ENCODE measurements around the gene MKRN1. TPM values are rescaled to one million over a fixed set of nuclear protein-coding genes. Genes with fewer than 3 reads are reported as not detected.

The MKRN1 gene
- total RNA-seq, 2 donors from 2014 or later, result 39.7 to 62.1 TPM

- no peaks in the 10 kb centered on the region for H3K4me1 ChIP-seq (ENCODE audit: control insufficient read depth in 1 of 2, low read depth in 2 of 2)
- no peak for TF ChIP-seq CTCF (IDR thresholded peaks at IDR 0.05)
- no peak overlapping the region for H3K4me3 ChIP-seq
- H3K27ac ChIP-seq, result no peak overlapping the region
- H3K27me3 ChIP-seq (replicated peaks; ENCODE audit: insufficient read depth), result no peaks in the 10 kb centered on the region
- peaks cover 4% of the 10 kb centered on the region for H3K36me3 ChIP-seq
- DNase-seq (ENCODE audit: low spot score) (no peak), ATAC-seq (ENCODE audit: insufficient number of reproducible peaks, low FRiP score, low read depth) (no peak)
- H3K9me3 ChIP-seq, result no peaks in the 10 kb centered on the region
Measured at GRCh38 chr7:140441519-140441918, 37.8 kb downstream of the MKRN1 start.

GRCh38 chr7:140440593-140440992 is 38.7 kb downstream of the MKRN1 start:
- TF ChIP-seq CTCF (IDR thresholded peaks at IDR 0.05), result no peak
- no peak overlapping the region for H3K4me3 ChIP-seq
- H3K36me3 ChIP-seq, result no peaks in the 10 kb centered on the region
- no peak overlapping the region for H3K27ac ChIP-seq
- no peaks in the 10 kb centered on the region for H3K4me1 ChIP-seq (ENCODE audit: control insufficient read depth in 1 of 2, low read depth in 2 of 2)
- H3K9me3 ChIP-seq, result no peaks in the 10 kb centered on the region
- no peaks in the 10 kb centered on the region for H3K27me3 ChIP-seq (replicated peaks; ENCODE audit: insufficient read depth)
- ATAC-seq (ENCODE audit: insufficient number of reproducible peaks, low FRiP score, low read depth) (no peak), DNase-seq (ENCODE audit: low spot score) (no peak)

- Histone ChIP-seq H3K27ac (no peak overlapping the region), H3K27me3 (replicated peaks; ENCODE audit: insufficient read depth) (no peaks in the 10 kb centered on the region), H3K9me3 (no peaks in the 10 kb centered on the region), H3K36me3 (no peaks in the 10 kb centered on the region), H3K4me3 (no peak overlapping the region), H3K4me1 (ENCODE audit: control insufficient read depth in 1 of 2, low read depth in 2 of 2) (no peaks in the 10 kb centered on the region)
- no peak for DNase-seq (ENCODE audit: low spot score)
- TF ChIP-seq CTCF (IDR thresholded peaks at IDR 0.05), result no peak
- no peak for ATAC-seq (ENCODE audit: insufficient number of reproducible peaks, low FRiP score, low read depth)
Measured at GRCh38 chr7:140439359-140439758, 39.9 kb downstream of the MKRN1 start.

- Histone ChIP-seq H3K4me3 (peak overlapping the region; percentile 28), H3K27ac (no peak overlapping the region), H3K4me1 (ENCODE audit: control insufficient read depth in 1 of 2, low read depth in 2 of 2) (no peaks in the 10 kb centered on the region), H3K27me3 (replicated peaks; ENCODE audit: insufficient read depth) (no peaks in the 10 kb centered on the region), H3K36me3 (no peaks in the 10 kb centered on the region), H3K9me3 (no peaks in the 10 kb centered on the region)
- ATAC-seq (ENCODE audit: insufficient number of reproducible peaks, low FRiP score, low read depth) (no peak), DNase-seq (ENCODE audit: low spot score) (no peak)
- TF ChIP-seq CTCF (IDR thresholded peaks at IDR 0.05), result no peak
Measured at GRCh38 chr7:140435252-140435895, 43.9 kb downstream of the MKRN1 start.

- no peak overlapping the region for H3K4me3 ChIP-seq
- no peaks in the 10 kb centered on the region for H3K27me3 ChIP-seq (replicated peaks; ENCODE audit: insufficient read depth)
- no peak overlapping the region for H3K27ac ChIP-seq
- TF ChIP-seq CTCF (IDR thresholded peaks at IDR 0.05), result no peak
- ATAC-seq (ENCODE audit: insufficient number of reproducible peaks, low FRiP score, low read depth), result no peak
- H3K9me3 ChIP-seq, result no peaks in the 10 kb centered on the region
- H3K36me3 ChIP-seq, result no peaks in the 10 kb centered on the region
- no peaks in the 10 kb centered on the region for H3K4me1 ChIP-seq (ENCODE audit: control insufficient read depth in 1 of 2, low read depth in 2 of 2)
- DNase-seq (ENCODE audit: low spot score), result no peak
Measured at GRCh38 chr7:140433396-140433795, 45.9 kb downstream of the MKRN1 start.
